HG02884 (cell line): Measurements from ENCODE around the gene PIK3CG.
A peak's percentile ranks its signal among the peaks of the same experiment; 100 is the strongest.
"Not testable (repeated sequence)": the region's sequence is repeated elsewhere in the genome, so short reads cannot be mapped to it uniquely, and the experiment has no call there.

Experiments used
- ATAC-seq: cut with Tn5 transposase; IDR thresholded peaks from one replicate; pipeline ENCODE4 v1.9.1; 2021; ENCODE audit warnings: mild to moderate bottlenecking, moderate library complexity; ENCODE audit not compliant: unreplicated experiment

The PIK3CG gene

GRCh38 chr7:106885652-106886051 is 20.6 kb downstream of the PIK3CG start:
- no peak for ATAC-seq

- peak; percentile 58 for ATAC-seq
Observed at GRCh38 chr7:106887421-106887820, 22.3 kb downstream of the PIK3CG start.

DNA sequence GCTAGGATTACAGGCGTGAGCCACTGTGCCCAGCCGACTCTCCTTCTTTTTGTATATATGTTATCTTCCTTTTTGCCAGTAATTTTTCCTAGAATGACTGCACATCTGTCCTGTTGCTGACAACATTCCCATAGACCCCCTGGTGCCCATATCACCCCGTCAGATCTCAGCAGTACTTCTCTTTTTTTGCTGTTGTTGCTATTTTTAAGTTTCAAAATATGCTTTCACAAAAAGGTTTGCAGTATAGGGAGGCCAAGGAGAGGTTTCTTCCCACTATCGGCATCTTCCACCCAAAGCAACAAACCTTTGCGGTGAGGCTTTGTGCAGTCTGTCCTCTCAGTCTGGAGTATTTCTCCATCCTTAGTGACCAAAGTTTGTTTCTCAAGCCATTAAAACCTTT is 23.1 kb downstream of the PIK3CG start:
- no peak for ATAC-seq

DNA sequence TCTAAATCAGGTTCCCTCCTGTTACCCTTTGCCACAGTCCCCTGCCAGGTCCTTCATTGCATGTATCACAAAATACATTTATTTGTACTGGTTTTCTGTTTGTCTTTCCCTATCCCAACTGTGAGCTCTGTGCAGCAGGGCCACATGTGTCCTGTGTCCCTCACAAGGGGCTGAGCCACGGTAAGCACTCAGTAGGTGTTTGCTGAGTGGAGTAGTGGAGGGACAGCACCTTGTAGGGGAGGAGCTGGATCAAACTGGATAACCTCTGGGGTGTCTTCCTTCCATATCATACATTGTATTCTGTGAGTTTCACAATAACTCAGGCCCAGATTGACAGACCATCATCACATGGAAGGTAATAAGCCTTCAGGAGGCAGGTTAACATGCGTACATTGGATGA is 25.9 kb downstream of the PIK3CG start:
- no peak for ATAC-seq

DNA sequence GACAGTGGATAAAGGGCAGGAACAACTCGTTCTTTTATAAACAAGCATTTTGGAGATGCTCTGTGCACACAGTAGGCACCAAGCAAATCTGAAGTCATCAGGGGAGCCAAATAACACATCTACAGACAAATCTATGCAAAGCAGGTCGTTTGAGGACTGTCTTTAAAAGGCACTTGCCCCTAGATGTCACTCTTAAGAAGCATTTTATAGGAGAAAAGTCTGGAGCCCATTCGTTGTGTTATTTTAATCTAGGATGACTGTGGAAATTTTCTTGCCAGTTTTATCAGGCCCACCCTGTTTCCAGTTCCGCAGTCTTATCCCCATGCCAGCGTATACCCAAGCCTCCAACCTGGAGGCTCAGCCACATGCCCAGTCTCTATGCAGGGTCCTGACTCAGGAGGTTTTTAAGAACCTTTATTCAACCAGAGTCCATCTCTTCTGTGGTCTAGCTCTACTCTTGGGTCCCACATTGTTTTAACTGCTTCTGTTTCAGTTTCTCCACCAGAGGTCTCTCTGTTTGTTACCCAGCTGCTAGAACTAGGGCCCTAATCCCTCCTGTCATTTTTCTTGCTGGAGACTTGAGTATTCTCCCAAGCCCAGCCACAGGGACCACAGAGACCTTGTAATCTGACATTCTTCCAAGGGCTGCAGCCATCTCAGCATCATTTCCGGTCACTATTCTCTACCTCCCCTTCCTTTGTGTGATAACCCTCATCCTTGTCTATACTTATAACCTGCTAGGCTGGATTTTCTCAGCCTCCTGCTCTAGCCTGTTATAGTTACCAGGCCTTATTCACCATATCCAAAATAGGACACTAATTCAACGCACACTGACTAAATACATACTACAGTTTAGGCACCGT is 26.7 kb downstream of the PIK3CG start:
- no peak for ATAC-seq

- ATAC-seq, result no peak
Observed at GRCh38 chr7:106893591-106893990, 28.5 kb downstream of the PIK3CG start.

DNA sequence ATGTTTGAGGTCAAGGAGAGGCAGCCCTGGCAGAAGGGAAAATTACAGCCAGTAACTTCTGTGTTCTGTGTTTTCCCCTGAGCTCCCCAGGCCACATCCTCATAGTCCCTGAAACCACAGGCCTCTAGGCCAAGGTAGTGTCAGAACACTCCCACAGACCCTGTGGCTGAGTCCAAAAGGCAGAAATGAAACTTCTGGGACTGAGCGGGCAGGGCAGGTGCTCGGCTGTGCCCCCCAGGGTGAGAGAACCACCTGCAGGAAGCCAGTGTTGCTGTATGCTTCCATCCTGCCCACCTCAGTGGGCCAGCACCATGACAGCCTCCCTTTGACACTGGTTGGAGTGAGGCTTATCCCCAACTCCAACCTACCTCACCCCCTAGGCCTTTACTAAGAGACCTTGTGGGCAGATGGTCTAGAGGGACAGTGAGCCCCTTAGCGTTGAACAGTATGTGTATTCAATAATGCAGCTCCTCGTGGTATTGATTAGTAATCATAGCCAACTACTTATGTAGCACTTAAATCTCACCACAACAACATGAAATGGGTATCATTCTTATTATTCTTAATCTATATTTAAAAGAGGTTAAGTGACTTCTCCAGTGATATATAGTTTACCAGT is 30.3 kb downstream of the PIK3CG start:
- ATAC-seq, result peak; percentile 87

- ATAC-seq, result no peak
Observed at GRCh38 chr7:106896231-106896630, 31.1 kb downstream of the PIK3CG start.

DNA sequence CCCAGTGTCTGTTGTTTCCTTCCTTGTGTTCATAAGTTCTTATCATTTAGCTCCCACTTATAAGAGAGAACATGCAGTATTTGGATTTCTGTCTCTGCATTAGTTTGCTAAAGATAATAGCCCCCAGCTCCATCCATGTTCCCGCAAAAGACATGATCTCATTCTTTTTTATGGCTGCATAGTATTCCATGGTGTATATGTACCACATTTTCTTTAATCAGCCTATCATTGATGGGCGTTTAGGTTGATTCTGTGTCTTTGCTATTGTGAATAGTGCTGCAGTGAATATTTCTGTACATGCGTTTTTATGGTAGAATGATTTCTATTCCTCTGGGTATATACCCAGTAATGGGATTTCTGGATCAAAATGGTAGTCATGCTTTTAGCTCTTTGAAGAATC is 32.5 kb downstream of the PIK3CG start:
- ATAC-seq, result not testable (repeated sequence)

- not testable (repeated sequence) for ATAC-seq
Observed at GRCh38 chr7:106898967-106899366, 33.9 kb downstream of the PIK3CG start.

- ATAC-seq, result no peak
Observed at GRCh38 chr7:106901828-106902441, 36.9 kb downstream of the PIK3CG start.

- no peak for ATAC-seq
Observed at GRCh38 chr7:106905734-106906133, 40.7 kb downstream of the PIK3CG start.

- ATAC-seq, result no peak
Observed at GRCh38 chr7:106911959-106912358, 46.9 kb downstream of the PIK3CG start.

- no peak for ATAC-seq
Observed at GRCh38 chr7:106914018-106914607, 49.0 kb downstream of the PIK3CG start.

DNA sequence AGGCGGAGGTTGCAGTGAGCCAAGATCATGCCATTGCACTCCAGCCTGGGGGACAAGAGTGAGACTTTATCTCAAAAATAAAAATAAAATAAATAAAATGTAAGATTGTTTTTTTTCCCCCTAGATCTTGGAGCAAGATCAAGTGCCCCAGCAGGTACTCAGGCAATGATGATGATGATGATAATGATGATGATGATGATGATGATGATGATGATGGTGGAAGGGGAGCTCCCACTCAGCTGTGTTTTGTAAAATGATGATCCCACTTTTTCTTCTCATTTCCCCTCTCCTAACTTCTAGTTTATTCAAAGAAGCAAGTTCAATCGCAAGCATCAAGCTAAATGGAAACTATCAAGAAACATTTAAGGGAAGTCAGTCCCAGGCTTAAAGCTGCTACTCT is 50.3 kb downstream of the PIK3CG start:
- ATAC-seq, result no peak

DNA sequence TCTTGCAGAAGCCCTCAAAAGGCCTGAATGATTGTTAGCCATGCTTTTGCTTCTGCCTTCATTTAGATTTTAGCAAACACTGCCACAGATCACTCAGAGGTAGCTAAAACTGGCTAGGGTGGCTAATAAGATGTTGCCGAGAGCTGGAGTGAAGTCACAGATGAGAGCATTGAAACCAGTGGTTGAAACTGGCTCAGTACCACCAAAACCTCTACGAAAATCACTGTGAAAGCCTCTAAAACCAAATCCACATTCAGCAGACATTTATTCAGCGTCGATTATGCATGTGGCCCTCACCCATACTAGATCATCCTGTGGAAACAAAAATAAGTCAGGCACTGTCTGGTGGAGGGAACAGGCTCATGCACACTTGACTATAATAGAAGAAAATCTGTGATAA is 50.8 kb downstream of the PIK3CG start:
- ATAC-seq, result peak; percentile 98

DNA sequence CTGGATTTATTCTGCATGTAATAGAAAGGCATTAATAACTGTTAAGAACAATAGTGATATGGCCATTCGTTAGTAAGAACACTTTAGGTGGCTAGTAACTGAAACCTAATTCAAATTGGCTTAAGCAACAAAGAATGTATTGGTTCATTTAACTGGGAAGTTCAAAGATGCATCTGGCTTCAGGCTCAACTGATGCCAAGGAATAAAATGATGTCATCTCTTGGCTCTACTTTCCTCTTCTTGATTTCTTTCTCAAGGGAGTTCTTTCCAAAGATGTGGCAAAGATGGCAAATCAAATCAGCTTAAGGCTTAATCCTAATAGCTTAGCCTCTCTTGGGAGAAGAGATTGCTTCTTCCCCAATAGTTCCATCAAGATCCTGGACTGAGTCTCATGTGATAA is 51.6 kb downstream of the PIK3CG start:
- ATAC-seq, result no peak

GRCh38 chr7:106918991-106919390 is 53.9 kb downstream of the PIK3CG start:
- ATAC-seq, result no peak

GRCh38 chr7:106924468-106924867 is 59.4 kb downstream of the PIK3CG start:
- ATAC-seq, result not testable (repeated sequence)

- no peak for ATAC-seq
Observed at GRCh38 chr7:106926892-106927291, 61.8 kb downstream of the PIK3CG start.

- no peak for ATAC-seq
Observed at GRCh38 chr7:106927536-106927935, 62.5 kb downstream of the PIK3CG start.

- ATAC-seq, result not testable (repeated sequence)
Observed at GRCh38 chr7:106929616-106930015, 64.5 kb downstream of the PIK3CG start.
